NCI-H2171 treated with DMSO at 0.1 percent for 48 hours (cell line): ENCODE data around the gene KRTAP5-2.
A peak's percentile ranks its signal among the peaks of the same experiment; 100 is the strongest.

ENCODE experiments used
- DNase-seq: peaks from one replicate; lab custom pipeline; 2025; lab: John Stamatoyannopoulos, UW

Gene KRTAP5-2

DNA sequence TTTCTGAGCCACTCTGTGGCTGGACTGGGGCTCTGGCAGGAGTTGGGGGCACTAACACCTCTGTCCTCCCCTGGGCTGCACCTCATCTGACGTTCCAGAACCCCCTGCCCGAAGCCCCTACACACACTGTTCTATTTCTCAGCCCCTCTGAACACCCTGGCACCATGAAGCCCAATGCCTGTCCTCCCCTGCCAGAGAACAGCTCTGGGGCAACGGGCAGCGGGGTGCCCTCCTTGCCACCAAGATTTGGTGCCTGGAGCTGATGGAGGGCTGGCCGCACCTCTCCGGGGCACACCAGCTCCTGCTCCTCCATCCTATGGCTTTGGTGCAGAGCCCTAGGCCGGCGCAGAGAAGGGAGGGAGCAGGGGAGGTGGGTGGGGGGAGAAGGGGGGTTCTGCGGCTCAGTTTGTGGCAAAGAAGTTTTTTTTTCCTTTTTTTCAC is 42.4 kb downstream of the KRTAP5-2 start:
- DNase-seq = no peak

DNA sequence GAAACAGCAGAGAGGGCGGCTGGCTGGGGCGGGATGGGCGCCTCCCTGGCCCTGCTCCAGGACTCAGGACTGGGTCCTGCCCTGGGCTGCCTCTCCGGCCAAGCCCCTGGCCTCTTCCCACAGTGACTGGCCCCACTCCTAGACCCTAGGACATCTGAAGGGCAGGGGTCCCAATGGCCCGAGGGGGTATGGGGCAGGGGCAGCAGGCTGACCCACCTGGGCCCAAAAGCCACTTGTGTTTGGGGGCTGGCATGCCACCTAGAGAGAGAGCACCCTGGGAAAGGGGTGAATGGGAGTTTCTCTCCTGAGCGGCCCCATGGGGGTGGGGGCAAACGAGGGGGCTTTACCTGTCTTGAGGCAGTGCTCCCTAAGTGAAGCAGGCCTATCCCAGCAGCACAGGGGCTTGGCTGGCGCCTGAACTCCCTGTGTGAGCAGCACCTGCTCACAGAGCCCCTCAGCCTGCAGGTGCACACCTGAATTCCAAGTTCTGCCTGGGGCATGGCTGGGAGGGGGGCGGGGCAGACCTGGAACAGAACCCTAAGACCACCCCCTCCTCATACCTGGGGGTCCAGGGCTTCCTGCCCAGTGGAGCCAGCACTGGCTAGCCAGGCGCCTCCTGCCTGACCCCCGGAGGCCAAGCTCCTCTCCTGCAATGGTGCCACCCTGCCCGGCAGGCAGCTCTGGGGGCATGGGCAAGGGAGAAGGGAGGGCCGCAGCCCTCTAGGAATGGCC is 42.9 kb downstream of the KRTAP5-2 start:
- no peak for DNase-seq

DNA sequence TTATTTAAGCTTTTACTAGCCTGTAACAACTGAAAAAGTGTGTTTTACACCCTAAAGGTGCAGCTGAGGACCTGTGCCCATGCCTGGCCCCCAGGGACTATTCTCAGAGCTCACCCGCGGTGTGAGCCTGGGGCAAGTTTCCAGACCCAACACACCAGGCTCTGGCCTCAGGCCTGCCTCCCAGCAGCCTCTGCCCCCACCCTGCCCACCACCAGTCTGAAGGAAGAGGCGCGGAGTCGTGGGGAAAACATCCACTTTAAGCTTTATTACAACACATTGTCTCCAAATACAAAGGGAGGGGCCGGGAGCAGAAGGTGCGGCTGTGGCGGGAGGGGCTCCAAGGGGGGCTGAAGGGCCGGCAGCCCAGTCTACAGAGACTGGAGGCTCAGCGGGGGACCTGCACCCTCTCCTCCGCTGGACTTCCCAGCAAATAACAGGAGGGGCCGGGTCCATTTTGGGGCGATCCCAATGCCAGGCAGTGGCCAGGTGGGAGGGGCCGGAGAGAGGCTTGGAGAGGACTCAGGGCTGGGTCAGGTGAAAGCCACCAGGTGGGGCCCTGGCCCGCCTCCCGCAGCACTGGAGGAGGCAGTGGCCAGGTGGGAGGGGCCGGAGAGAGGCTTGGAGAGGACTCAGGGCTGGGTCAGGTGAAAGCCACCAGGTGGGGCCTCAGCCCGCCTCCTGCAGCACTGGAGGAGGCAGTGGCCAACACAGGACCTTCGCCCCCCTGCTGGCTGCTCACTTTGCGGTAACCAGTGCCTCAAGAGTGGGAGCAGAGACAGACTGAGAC is 44.1 kb downstream of the KRTAP5-2 start:
- no peak for DNase-seq

DNA sequence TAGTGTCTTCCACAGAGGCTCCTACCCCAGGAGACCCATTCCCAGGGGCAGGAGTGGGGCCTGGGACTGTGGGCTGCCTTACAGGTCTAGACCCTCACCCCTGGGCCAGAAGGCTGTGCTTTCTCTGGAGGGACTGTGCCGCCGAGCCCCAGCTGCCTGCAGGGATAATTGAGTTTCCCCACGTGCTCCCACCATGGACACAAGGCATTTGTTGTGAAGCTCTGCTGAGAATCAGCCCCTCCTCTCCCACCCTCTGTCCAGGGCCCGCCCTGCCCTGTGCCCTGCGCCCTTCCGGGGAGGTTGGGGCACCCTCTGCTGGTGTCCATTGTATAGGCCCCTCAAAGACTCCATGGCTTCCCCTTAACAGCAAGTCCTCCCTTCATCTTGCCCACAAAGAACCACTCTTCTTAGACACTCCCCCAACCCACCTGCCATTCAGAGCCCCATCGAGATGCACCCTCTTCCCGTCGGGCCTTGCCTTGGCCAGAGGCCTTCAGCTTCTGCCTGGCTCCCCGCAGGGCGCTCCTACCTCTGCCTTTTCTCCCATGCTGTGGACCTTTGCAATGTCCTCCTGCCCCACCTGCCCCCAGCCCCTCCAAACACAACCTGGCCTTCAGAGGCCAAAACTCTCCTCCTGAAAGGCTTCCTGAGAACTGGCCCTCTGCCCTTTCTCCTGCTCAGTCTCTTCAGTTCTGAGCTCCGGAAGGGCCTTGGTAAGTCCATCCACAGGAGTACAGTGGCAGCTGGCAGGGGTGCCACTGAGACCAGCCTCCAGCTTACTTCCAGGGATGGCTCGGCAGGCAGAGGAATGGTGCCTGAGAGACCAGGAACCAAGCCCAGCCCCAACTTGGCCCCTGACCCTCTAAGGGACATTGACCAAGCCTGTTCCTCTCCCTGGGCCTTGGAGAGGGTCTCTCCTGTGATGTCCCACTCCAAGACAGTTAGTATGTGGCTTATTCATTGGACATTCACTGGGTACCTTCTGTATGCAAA is 48.5 kb downstream of the KRTAP5-2 start:
- DNase-seq = no peak

DNA sequence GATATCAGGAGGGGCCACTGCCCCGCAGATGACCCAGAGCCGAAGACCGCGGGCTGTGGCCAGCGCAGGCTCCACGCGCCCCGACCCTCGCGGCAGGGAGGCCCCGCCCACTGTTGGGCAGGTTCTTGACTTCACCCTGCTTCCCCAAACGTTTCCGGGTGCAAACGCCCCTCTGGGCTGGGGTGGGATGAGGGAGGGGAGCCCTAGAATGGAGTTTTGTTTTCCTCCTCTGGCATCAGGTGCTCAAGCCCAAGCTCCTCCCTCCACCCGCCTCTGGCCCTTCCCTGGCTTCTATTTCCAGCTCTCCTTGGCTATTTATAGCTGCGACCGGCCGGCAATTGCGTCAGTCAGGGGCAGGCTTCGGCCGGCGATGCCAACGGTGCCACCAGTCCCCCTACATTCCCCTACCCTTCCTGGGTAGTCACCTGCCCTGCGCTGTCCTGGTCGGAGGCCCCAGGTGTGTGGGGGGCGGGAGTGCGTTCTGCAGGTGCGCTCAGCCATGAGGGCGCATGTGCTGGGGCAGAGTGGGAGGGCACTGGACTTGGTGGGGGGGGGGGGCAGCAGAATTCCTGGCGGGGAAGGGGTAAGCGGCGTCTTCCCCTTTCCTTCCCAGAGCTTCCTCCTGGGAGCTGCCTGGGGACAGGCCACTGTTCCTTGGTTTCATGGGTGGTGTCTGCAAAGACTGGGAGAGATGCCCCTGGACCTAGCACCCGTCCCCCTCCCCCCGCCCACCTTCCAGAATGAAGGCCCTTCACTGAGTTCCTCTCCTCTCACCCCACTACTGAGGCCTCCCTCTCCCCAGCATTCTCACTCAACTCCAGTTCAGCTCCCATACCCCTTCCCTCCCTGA is 49.6 kb downstream of the KRTAP5-2 start:
- DNase-seq = peak; percentile 5

DNA sequence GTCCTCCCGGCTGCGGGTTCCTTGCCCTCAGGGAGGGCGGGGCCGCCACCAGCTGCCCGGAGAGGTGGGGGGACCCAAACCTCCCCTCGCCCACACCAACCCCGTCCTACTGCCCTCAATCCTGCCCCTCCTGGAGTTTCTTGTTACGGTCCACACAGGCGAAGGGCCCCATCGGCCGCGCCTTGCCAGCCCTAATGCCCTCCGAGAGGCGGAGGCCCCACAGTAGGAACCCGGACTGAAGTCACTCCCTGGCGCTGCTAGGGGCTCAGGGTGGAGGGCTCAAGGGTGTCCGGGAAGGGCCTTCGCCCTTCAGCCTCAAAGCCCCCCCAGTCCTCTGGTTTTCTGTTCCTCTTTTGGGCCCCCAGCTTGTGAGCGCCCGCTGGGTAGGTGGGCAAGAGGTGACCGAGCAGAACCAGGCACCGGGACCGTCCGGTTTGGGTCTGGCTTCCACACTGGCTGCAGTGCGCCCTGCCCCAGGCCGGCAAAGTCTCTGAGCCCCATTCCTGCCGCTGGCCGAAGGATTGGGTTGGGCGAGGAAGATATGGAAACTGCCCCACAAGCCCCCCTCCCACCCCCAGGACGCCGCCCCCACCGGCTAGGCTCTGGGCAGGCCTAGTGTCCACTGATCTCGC is 50.5 kb downstream of the KRTAP5-2 start:
- no peak for DNase-seq
